Measurements from ENCODE around the gene DGCR2. TPM values are rescaled to one million over a fixed set of nuclear protein-coding genes. Genes with fewer than 3 reads are reported as not detected.

The DGCR2 gene
- total and polyA plus RNA-seq, 2 of the 8 experiments (the other 6 are each of a cell fraction or from before 2014, with no cell fraction given) = 42.3 to 62.2 TPM

DNA sequence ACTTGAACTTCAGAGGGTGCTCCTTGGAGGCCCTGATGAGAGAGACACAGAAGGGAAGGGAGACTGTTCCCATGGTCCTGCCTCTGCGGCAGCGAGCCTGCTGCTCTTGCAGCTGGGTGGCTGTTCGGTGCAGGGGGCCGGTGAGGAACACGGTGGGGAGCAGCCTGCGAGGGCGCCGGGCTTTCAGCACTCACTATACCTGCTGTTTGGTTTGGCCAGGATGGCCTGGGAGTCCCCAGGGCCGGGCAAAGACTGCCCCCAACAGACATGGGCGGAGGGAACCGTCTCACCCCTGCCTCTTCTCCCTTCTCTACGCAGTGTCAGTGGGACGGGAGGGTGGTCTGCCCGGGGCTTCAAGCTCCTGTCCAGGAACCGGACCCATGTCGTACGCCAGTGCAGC is 128.2 kb downstream of the DGCR2 start:
- H3K4me1 ChIP-seq (replicated peaks in 1 of 4; ENCODE audit: control insufficient read depth in 3 of 4, insufficient read depth in 4 of 4, low read length in 3 of 4) = peaks cover 0 to 4% (median 0%) of the 10 kb centered on the region in 4 experiments; a peak in 1 of 7 replicates
- H3K27ac ChIP-seq (ENCODE audit: low read depth, low read length) = no peak overlapping the region
- no peak overlapping the region for H3K4me2 ChIP-seq (ENCODE audit: insufficient read depth in 1 of 2, low read depth in 2 of 2, low read length in 2 of 2)
- no peak overlapping the region for H3K4me3 ChIP-seq (ENCODE audit: extremely low read depth in 1 of 4, insufficient read depth in 2 of 4, low read depth in 3 of 4, low read length in 4 of 4)
- H2BK15ac ChIP-seq (ENCODE audit: low read length) = no peak overlapping the region
- no peaks in the 10 kb centered on the region for H3K79me1 ChIP-seq (ENCODE audit: low read depth, low read length)
- WGBS, 2 experiments (ENCODE audit: extremely low coverage in 1 of 2, insufficient coverage in 1 of 2, insufficient read length in 1 of 2, insufficient replicate concordance in 2 of 2, low coverage in 1 of 2, low lambda C conversion rate in 2 of 2, missing lambda C conversion rate in 1 of 2) = 97% methylated on average over 11 of the region's 17 CpGs; no CpG with 5 or more reads in 1 of the 2 experiments
- H2BK20ac ChIP-seq (ENCODE audit: low read length) = no peak overlapping the region
- ChIA-PET POLR2A (ENCODE audit: partially characterized antibody) (interaction anchor here (1.0 kb wide), 1 partner anchor 44 kb away, joined by 3 read pairs; no protein-coding TSS in a partner anchor), CTCF (ENCODE audit: partially characterized antibody) (interaction anchor here (0.7 to 3.0 kb wide), 5 partner anchors 12 to 45 kb away, joined by 3 to 13 read pairs (median 3); no protein-coding TSS in a partner anchor)
- no peak overlapping the region for H2AK5ac ChIP-seq (ENCODE audit: low read depth, low read length)
- no peak overlapping the region for H2AFZ ChIP-seq (ENCODE audit: low read length)
- H4K20me1 ChIP-seq (replicated peaks in 1 of 2; ENCODE audit: control insufficient read depth in 1 of 2, insufficient read depth in 2 of 2, low read length in 2 of 2) = peaks cover 0 to 2% of the 10 kb centered on the region in 2 experiments
- H3K4ac ChIP-seq (replicated peaks; ENCODE audit: insufficient read length, low read depth, low read length) = no peak overlapping the region
- no peaks in the 10 kb centered on the region for H3K23me2 ChIP-seq (ENCODE audit: low read depth, low read length)
- H4K8ac ChIP-seq (ENCODE audit: extremely low read depth, insufficient read depth, low read length) = no peak overlapping the region
- H3K9me3 ChIP-seq (ENCODE audit: insufficient read depth in 2 of 2, low read depth in 1 of 2, low read length in 1 of 2) = no peaks in the 10 kb centered on the region
- peak in 1 of 2 experiments; percentile 42 for DNase-seq (ENCODE audit: low read depth in 1 of 2, low spot score in 2 of 2)
- H3K27me3 ChIP-seq (replicated peaks in 1 of 4; ENCODE audit: control insufficient read depth in 3 of 4, extremely low read depth in 1 of 4, insufficient read depth in 3 of 4, low read length in 3 of 4) = 0 out of 7 replicates have a peak, but pooled peaks cover 0 to 3% (median 0%) of the 10 kb centered on the region in 4 experiments
- no peak overlapping the region for H3K56ac ChIP-seq (replicated peaks; ENCODE audit: insufficient read length, low read depth, low read length)
- H2BK12ac ChIP-seq (ENCODE audit: low read depth, low read length) = no peak overlapping the region
- H3K18ac ChIP-seq (ENCODE audit: extremely low read depth, low read length) = no peak overlapping the region
- no peak overlapping the region for H3K9ac ChIP-seq (replicated peaks in 1 of 4; ENCODE audit: extremely low read depth in 1 of 4, low read depth in 3 of 4, low read length in 3 of 4)
- H3K36me3 ChIP-seq (ENCODE audit: control insufficient read depth in 2 of 4, insufficient read depth in 4 of 4, low read length in 3 of 4) = no peaks in the 10 kb centered on the region
- no peak overlapping the region for H4K91ac ChIP-seq (replicated peaks; ENCODE audit: insufficient read length, low read length)
- H2BK120ac ChIP-seq (replicated peaks; ENCODE audit: low read depth, low read length) = no peak overlapping the region
- no peak overlapping the region for H3K23ac ChIP-seq (ENCODE audit: insufficient read length)
- no peak for FAIRE-seq
- no peak overlapping the region for H4K5ac ChIP-seq (ENCODE audit: insufficient read length, low read depth, low read length)
- H3K14ac ChIP-seq (ENCODE audit: insufficient read length) = no peak overlapping the region
- H2BK5ac ChIP-seq (ENCODE audit: low read depth, low read length) = no peak overlapping the region
- H3K79me2 ChIP-seq (ENCODE audit: control insufficient read depth in 1 of 2, insufficient read depth in 2 of 2, low read length in 2 of 2) = no peaks in the 10 kb centered on the region
- TF ChIP-seq, protein P1, sequence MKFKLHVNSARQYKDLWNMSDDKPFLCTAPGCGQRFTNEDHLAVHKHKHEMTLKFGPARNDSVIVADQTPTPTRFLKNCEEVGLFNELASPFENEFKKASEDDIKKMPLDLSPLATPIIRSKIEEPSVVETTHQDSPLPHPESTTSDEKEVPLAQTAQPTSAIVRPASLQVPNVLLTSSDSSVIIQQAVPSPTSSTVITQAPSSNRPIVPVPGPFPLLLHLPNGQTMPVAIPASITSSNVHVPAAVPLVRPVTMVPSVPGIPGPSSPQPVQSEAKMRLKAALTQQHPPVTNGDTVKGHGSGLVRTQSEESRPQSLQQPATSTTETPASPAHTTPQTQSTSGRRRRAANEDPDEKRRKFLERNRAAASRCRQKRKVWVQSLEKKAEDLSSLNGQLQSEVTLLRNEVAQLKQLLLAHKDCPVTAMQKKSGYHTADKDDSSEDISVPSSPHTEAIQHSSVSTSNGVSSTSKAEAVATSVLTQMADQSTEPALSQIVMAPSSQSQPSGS (IDR thresholded peaks at IDR 0.05; ENCODE audit: low read length) = no peak
- TF ChIP-seq POLR2AphosphoS5 (IDR thresholded peaks at IDR 0.05; ENCODE audit: low read depth, low read length) = no peak
- TF ChIP-seq, protein P2, sequence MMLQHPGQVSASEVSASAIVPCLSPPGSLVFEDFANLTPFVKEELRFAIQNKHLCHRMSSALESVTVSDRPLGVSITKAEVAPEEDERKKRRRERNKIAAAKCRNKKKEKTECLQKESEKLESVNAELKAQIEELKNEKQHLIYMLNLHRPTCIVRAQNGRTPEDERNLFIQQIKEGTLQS (IDR thresholded peaks at IDR 0.05; ENCODE audit: insufficient read depth, low read depth, low read length) = no peak
- no peak for TF ChIP-seq BCL11A (IDR thresholded peaks at IDR 0.05; ENCODE audit: low read depth in 2 of 2, low read length in 2 of 2)
- TF ChIP-seq KDM1A (IDR thresholded peaks at IDR 0.05; ENCODE audit: borderline replicate concordance, low read length) = no peak
- TF ChIP-seq MAFK (IDR thresholded peaks at IDR 0.05; ENCODE audit: low read depth, low read length) = no peak
- TF ChIP-seq CBX5 (IDR thresholded peaks at IDR 0.05; ENCODE audit: low read depth, low read length) = no peak

All from H1 (cell line).